Stomach (tissue), 9 donors: ENCODE measurements around the gene U2SURP. TPM values are rescaled to one million over a fixed set of nuclear protein-coding genes. Genes with fewer than 3 reads are reported as not detected.

Experiments used
- DNase-seq, 2 donors: peaks; one replicate each; pipeline versions ENCODE4 v3.0.0 to v3.0.0-alpha.2; 2013 to 2019
- H3K27ac ChIP-seq, 5 donors: fragments of 200-600 bp in 4 of 5; sonication (generic) in 4 of 5; one replicate each; pipeline ENCODE4 v1.5.1; 2013 to 2019; ENCODE audit warnings: mild to moderate bottlenecking in 1 of 5, moderate library complexity in 1 of 5
- H3K27me3 ChIP-seq, 3 donors: fragments of 200-600 bp; sonication (generic); one replicate each; pipeline ENCODE4 v1.5.1; 2017 to 2019; ENCODE audit warnings: mixed run types in 1 of 3
- H3K36me3 ChIP-seq, 4 donors: fragments of 200-600 bp; sonication (generic); 1 replicate in 3 of 4; 2 replicates in 1 of 4; pipeline ENCODE4 v1.5.1; 2016 to 2019
- H3K4me1 ChIP-seq, 4 donors: fragments of 200-600 bp; sonication (generic); one replicate each; pipeline ENCODE4 v1.5.1; 2016 to 2019
- H3K4me3 ChIP-seq, 4 donors: fragments of 200-600 bp; sonication (generic) in 3 of 4; one replicate each; pipeline ENCODE4 v1.5.1; 2016 to 2019; ENCODE audit warnings: mild to moderate bottlenecking in 1 of 4
- H3K9me3 ChIP-seq, 4 donors: fragments of 200-600 bp; sonication (generic); one replicate each; pipeline ENCODE4 v1.5.1; 2016 to 2019
- CTCF ChIP-seq, 7 experiments: fragments of 450-650 bp in 4 of 7; fragments of 200-600 bp in 3 of 7; sonication (generic) in 3 of 7; IDR thresholded peaks; one replicate each; pipeline ENCODE4 v1.5.1; 2016 to 2019; ENCODE audit warnings: antibody characterized with exemption in 7 of 7, control low read depth in 2 of 7, mild to moderate bottlenecking in 1 of 7
- EP300 ChIP-seq: sonication (generic); formaldehyde crosslinking; IDR thresholded peaks from one replicate; pipeline ENCODE4 v1.6.1; 2017; ENCODE audit warnings: antibody characterized with exemption
- POLR2A ChIP-seq, 4 donors: fragments of 450-650 bp; IDR thresholded peaks; one replicate each; pipeline ENCODE4 v1.6.1; 2016; ENCODE audit warnings: antibody characterized with exemption in 4 of 4, control low read depth in 2 of 4, mild to moderate bottlenecking in 1 of 4, moderate library complexity in 1 of 4
- POLR2AphosphoS5 ChIP-seq, 3 donors: sonication (generic); formaldehyde crosslinking; IDR thresholded peaks; one replicate each; pipeline ENCODE4 v1.6.1; 2016; ENCODE audit warnings: antibody characterized with exemption in 3 of 3
- WGBS, 5 donors: extraction: QIAGEN DNeasy Blood & Tissue Kit in 3 of 5; methylation state at CpG; one replicate each; pipeline versions ENCODE4 v1.1.5 to v1.1.7; 2013 to 2018; 5-methylcytosine and 5-hydroxymethylcytosine counted together
- intact Hi-C: fragments of 100-400 bp; cut with DNase I; formaldehyde crosslinking; loops from one replicate; pipeline ENCODE4 v1.15.1; 2023; ENCODE audit warnings: low total_unique reads
- polyA plus RNA-seq, 3 donors: library from polyadenylated mRNA; stranded (reverse); fragments of 200-250 nt; gene quantifications; one replicate each; pipeline ENCODE4 v1.2.3, GENCODE V29; 2013
- total RNA-seq, 5 donors: library from RNA; depleted of rRNA; stranded (reverse); fragments of >200 nt; gene quantifications; one replicate each; pipeline versions ENCODE4 v1.1.0 to v1.2.3, GENCODE V29; 2014 to 2016
- donor health status: healthy with polysubstance abuse.
- donor health status: Bipolar disorder and iron deficiency.
- donor health status: healthy.

U2SURP gene
- total and polyA plus RNA-seq, 8 donors: 12.8 to 156 (median 59.9) TPM

GRCh38 chr3:143000528-143000927 is 842 bp upstream of the U2SURP start:
- intact Hi-C loops: no loop called here
- Histone ChIP-seq H3K4me3 (peak overlapping the region; percentile 75 to 100 (median 90)), H3K4me1 (peaks cover 11 to 51% (median 47%) of the 10 kb centered on the region in 4 donors), H3K9me3 (no peaks in the 10 kb centered on the region), H3K36me3 (no peaks in the 10 kb centered on the region), H3K27ac (peak overlapping the region in 4 of 5 donors; percentile 86 to 95 (median 94)), H3K27me3 (no peaks in the 10 kb centered on the region)
- DNase-seq: peak in 1 of 2 donors; percentile 45
- 19 to 31% (median 20%) methylated on average over 10 of the region's 10 CpGs for WGBS, 5 donors
- TF ChIP-seq CTCF (IDR thresholded peaks at IDR 0.05): no peak
- no peak for TF ChIP-seq EP300
- no peak for TF ChIP-seq POLR2A (IDR thresholded peaks at IDR 0.05)
- no peak for TF ChIP-seq POLR2AphosphoS5 (IDR thresholded peaks at IDR 0.05)

GRCh38 chr3:143001034-143001368 is 369 bp upstream of the U2SURP start:
- H3K4me3 ChIP-seq: peak overlapping the region; percentile 75 to 100 (median 90)
- no peak for TF ChIP-seq CTCF (IDR thresholded peaks at IDR 0.05)
- no peak for TF ChIP-seq EP300
- peak in 1 of 4 donors; percentile 18 for TF ChIP-seq POLR2A (IDR thresholded peaks at IDR 0.05)
- 0 to 1% (median 0%) methylated on average over 11 to 15 of the region's 15 CpGs for WGBS, 5 donors
- peak overlapping the region; percentile 86 to 95 (median 95) for H3K27ac ChIP-seq
- intact Hi-C loops: no loop called here
- no peaks in the 10 kb centered on the region for H3K27me3 ChIP-seq
- H3K9me3 ChIP-seq: no peaks in the 10 kb centered on the region
- H3K4me1 ChIP-seq: peaks cover 11 to 56% (median 51%) of the 10 kb centered on the region in 4 donors
- DNase-seq: no peak
- no peaks in the 10 kb centered on the region for H3K36me3 ChIP-seq

DNA sequence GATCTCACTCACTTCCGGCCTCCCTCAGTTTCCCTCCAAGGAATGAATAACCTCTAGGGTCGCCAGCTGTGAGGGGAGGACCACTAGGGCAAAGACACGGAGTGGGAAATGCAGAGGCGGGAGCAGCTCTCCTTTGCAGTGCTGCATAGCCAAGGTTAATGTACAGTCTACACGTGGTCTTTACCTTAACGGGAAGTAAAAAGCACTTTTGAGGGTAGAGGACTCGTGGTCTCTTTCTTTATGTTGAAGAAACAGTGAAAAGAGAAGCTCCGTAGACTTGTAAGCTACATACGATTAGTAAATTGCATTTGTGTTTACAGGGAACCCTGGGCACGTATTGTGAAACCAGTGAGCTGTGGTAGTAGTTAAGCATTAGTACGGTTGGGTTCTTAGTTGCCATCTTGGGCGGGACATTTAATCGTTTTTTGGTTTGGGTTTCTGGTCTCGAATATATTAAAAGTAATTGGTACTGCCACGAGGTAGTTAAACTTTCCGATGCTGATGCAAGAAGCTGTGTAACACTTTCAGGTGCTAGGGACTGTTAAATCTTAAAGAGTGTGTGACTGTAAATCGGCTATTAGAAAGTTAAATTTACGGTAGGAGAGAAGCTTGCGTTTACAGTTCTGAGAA is 828 bp downstream of the U2SURP start:
- Histone ChIP-seq H3K4me1 (peaks cover 11 to 67% (median 57%) of the 10 kb centered on the region in 4 donors), H3K27ac (peak overlapping the region; percentile 86 to 95 (median 95)), H3K27me3 (no peaks in the 10 kb centered on the region), H3K4me3 (peak overlapping the region; percentile 75 to 100 (median 90)), H3K36me3 (no peaks in the 10 kb centered on the region), H3K9me3 (no peaks in the 10 kb centered on the region)
- DNase-seq: peak in 1 of 2 donors; percentile 48
- 0 to 1% (median 0%) methylated on average over 19 of the region's 19 CpGs for WGBS, 5 donors
- TF ChIP-seq POLR2AphosphoS5 (IDR thresholded peaks at IDR 0.05): no peak
- no peak for TF ChIP-seq EP300
- TF ChIP-seq POLR2A (IDR thresholded peaks at IDR 0.05): no peak
- TF ChIP-seq CTCF (IDR thresholded peaks at IDR 0.05): no peak
- intact Hi-C loops: no loop called here

DNA sequence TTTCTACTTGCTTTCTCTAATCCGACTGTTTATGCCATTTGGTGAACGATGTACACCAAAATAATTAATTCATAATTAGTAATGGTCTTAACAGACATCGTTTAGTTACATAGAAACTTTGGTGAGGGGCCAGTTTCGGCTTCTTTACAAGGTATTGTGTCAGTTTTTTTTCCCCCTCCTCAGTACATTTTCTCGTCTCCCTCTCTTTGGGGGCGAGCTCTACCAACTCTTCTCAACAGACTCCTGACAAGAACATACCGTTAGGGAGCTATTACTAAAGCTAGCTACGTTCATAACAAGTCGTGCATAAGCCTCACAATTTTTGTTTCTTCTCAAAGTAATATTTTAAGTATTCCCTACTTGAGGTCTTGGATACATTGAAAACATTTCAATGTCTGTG is 1.4 kb downstream of the U2SURP start:
- no peak for DNase-seq
- 2 to 7% (median 3%) methylated on average over 9 of the region's 9 CpGs for WGBS, 5 donors
- Histone ChIP-seq H3K4me3 (peak overlapping the region; percentile 75 to 100 (median 90)), H3K9me3 (no peaks in the 10 kb centered on the region), H3K27me3 (no peaks in the 10 kb centered on the region), H3K36me3 (no peaks in the 10 kb centered on the region), H3K27ac (peak overlapping the region in 1 of 5 donors; percentile 95), H3K4me1 (peaks cover 14 to 72% (median 60%) of the 10 kb centered on the region in 4 donors)
- TF ChIP-seq POLR2A (IDR thresholded peaks at IDR 0.05) (no peak), CTCF (IDR thresholded peaks at IDR 0.05) (no peak), EP300 (no peak), POLR2AphosphoS5 (IDR thresholded peaks at IDR 0.05) (no peak)
- intact Hi-C loops: no loop called here
